Sciatic nerve (tissue), 2 donors: ENCODE measurements around the gene FAM131C. TPM values are rescaled to one million over a fixed set of nuclear protein-coding genes. Genes with fewer than 3 reads are reported as not detected.
A peak's percentile ranks its signal among the peaks of the same experiment; 100 is the strongest.

Source experiments
- ATAC-seq: fragments of 200-7000 bp; cut with Tn5 transposase; one replicate; pipeline ENCODE4 v1.9.1; 2020; ENCODE audit warnings: mild to moderate bottlenecking, moderate library complexity
- DNase-seq: peaks from one replicate; pipeline ENCODE4 v3.0.0-alpha.2; 2020; ENCODE audit warnings: low spot score
- intact Hi-C: fragments of 100-400 bp; cut with DNase I; formaldehyde crosslinking; loops from one replicate; pipeline ENCODE4 v1.14.2; 2022
- total RNA-seq: library from RNA; stranded (reverse); fragmentation: NEBNext Ultra II Directional; extraction: Animal tissue kit (Norgen Biotek cat#: 25700); gene quantifications from one replicate; pipeline ENCODE4 v1.2.1, GENCODE V29; 2021
- donor health status: DM: no; HTN: no; CAD: no.
- donor health status: DM: no; HTN: no; CAD: no.

FAM131C gene
- total RNA-seq, 1 donor from 2014 or later = not detected

DNA sequence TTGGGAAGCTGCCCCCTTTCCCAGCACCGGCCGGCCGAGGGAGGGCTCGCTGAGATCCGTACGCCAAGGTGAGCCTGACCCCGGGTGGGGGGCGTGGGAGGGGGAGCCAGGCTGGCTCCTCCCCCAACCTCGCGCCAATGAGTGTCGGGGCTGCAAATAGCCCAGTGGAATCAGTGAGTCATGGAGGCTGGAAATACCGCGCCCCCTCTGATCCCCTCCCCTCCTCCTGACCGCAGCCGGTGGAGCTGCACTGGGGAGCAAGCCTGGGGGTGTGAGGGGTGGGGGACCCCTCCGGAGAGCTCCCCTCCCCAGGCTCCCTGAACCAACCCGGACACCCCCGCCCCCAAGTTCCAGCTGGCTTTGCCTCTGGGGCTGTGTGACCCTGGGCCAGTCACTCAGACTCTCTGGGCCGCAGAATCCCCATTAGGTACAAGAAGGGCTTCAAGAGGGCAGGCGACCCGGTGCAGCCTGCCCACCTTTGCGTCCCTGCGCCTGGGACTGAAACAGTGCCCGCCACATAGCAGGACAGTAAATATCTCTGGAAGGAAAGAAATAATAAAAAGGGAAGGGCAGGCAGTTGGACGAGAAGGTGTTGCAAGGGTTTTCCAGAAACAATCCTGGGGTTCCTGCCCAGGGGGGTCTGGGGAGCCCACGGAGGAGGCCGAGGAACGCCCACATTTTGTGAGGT lies 60.1 kb downstream of the FAM131C start:
- ATAC-seq (peak; percentile 54), DNase-seq (peak; percentile 77)
- intact Hi-C loops = no loop called here

DNA sequence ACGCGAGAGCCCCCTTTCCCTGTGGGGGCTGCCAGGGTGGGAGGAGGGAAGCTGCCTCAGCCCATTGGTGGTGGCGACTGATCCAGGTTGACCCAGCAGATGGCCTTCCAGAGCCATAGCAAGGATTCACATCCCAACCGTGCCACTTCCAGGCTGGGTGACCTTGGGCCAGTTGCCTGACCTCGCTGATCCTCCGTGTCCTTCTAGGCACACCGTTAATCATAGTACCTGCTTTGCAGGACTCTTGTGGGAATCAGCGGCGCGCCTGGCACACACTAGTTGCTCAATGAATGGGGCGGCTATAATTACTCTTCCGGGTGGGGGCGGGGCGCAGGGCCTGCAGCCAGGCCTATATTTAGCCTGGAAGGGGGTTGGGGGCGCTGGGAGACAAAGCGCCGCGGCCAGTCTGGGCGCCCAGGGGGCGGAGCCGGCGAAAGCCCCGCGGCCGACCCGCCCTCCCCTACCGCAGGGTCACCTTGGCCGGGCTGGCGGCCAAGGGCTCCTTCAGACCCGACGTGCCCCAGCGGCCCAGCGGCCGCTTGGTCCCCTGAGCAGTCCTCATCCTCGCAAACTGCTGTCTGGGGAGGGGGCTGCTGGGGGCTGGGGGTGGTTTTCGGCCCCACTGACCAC lies 60.7 kb downstream of the FAM131C start:
- DNase-seq = no peak
- intact Hi-C loops = no loop called here
- peak; percentile 21 for ATAC-seq

DNA sequence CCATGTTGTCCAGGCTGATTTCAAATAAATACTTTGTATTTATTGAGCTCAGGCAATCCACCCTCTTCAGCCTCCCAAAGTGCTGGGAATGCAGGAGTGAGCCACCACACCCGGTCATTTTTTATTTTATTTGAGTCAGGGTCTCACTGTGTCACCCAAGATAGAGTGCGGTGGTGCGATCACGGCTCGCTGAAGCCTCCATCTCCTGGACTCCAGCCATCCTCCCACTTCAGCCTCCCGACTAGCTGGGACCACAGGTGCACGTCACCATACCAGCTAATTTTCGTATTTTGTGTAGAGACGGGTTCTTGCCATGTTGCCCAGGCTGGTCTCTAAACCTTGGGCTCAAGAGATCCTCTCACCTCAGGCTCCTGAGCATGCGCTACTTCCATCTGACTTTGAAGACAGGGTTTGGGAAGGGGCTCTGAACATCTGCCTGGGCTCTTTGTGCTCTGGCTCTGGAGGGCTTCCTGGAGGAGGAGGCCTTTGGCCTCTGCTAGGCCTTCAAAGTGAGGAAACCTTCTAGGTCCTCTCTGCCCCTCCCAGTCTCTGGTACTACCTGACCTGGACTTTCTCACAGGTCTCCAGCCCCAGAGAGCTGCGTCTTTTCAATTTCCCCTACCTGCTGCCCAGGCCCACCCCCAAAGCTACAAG lies 61.4 kb downstream of the FAM131C start:
- intact Hi-C loops = no loop called here
- no peak for DNase-seq

DNA sequence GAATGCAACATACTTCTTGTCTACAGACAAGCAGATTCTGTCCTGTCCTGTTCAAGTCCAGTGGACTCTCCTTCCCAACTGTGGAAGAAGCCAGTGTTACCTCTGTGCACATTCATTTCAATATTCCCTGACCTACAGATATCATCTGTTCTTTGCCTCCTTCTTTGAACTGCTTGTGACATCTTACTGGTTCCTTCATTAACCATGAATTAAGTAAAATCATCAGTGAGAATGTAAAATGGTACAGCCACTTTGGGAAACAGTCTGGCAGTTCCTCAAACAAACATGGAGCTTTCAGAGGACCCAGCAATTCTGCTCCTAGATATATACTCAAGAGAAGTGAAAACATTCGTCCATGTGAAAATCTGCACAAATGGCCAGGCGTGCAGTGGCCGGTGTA lies 62.6 kb downstream of the FAM131C start:
- no peak for ATAC-seq
- intact Hi-C loops = no loop called here
- no peak for DNase-seq

More for the DNA sequence above, 61.4 kb downstream of the FAM131C start:
- no peak for ATAC-seq

DNA sequence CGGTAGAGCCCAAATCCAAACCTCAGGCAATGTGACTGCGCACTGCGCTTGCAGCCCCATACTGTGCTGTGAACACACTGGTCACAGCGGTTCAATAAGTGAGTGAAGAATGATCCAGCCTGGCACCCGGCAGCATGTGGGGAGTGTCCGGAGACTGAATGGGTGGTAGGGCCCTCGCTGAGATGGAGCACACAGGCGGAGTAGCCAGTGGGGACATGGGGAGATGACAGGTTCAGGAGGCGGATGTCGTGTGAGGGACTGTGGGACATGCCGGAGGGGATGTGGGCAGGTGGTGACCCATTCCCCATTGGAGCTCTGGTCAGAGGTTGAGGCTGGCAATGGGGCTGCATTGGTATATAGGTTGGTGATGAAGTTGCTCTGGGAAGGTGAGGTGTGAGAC lies 63.8 kb downstream of the FAM131C start:
- ATAC-seq (no peak), DNase-seq (no peak)
- intact Hi-C loops = no loop called here

DNA sequence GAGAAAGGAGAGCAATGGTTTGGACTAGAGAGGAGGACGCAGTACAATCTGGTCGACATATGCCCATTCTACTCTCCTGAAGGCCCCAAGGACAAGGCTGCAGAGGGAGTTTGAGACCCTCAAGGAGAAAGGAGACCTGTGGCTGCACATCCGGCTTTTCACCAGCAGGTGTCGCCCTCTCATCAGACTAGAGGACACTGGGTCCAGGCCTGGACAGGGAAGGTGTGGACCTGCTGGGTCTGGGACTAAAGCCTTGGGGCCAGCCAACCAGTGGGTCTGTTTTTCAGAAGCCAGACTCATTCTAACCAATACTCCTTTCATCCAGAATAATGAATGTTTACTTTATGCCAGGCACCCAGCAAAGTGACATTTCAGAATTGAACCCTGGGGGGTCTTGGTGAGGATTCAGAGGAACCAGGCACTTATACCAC lies 64.4 kb downstream of the FAM131C start:
- ATAC-seq = peak; percentile 72
- intact Hi-C loops = no loop called here

More for the DNA sequence above, 64.4 kb downstream of the FAM131C start:
- peak; percentile 89 for DNase-seq

Other genes with a start within 250 kb of the FAM131C start
- gene SPEN, start 225.9 kb downstream of the FAM131C start, total RNA-seq = 97.7 TPM
- gene ZBTB17, start 97.5 kb downstream of the FAM131C start, total RNA-seq = 37.7 TPM
- gene SRARP, start 69.4 kb downstream of the FAM131C start, total RNA-seq = 0.18 TPM
- gene HSPB7, start 55.6 kb downstream of the FAM131C start, total RNA-seq = 10.7 TPM
- 0.13 TPM for gene CLCNKA, start 51.6 kb downstream of the FAM131C start, total RNA-seq
- gene CLCNKB, start 29.9 kb downstream of the FAM131C start, total RNA-seq = 1.4 TPM
- 31.3 TPM for gene EPHA2, start 82.4 kb upstream of the FAM131C start, total RNA-seq
- 4.6 TPM for gene ARHGEF19, start 139.0 kb upstream of the FAM131C start, total RNA-seq
- 9.8 TPM for gene CPLANE2, start 163.5 kb upstream of the FAM131C start, total RNA-seq